Muscle of leg (tissue), 11 donors: ENCODE data around the gene PRORP. TPM values are rescaled to one million over a fixed set of nuclear protein-coding genes. Genes with fewer than 3 reads are reported as not detected.

Experiments
- DNase-seq: peaks from one replicate; pipeline ENCODE4 v3.0.0; 2013
- H3K27ac ChIP-seq: one replicate; pipeline ENCODE4 v1.5.1; 2013; ENCODE audit warnings: mild to moderate bottlenecking, low read length, control low read depth
- H3K27me3 ChIP-seq: one replicate; pipeline ENCODE4 v1.6.1; 2013; ENCODE audit warnings: low read length; ENCODE audit not compliant: control insufficient read depth, insufficient read depth
- H3K36me3 ChIP-seq: one replicate; pipeline ENCODE4 v1.6.1; 2013; ENCODE audit warnings: low read length; ENCODE audit not compliant: control insufficient read depth, insufficient read depth
- H3K4me1 ChIP-seq: one replicate; pipeline ENCODE4 v1.6.1; 2013; ENCODE audit warnings: low read length; ENCODE audit not compliant: control insufficient read depth, insufficient read depth
- H3K4me3 ChIP-seq: one replicate; pipeline ENCODE4 v1.5.1; 2013; ENCODE audit warnings: low read length, control low read depth
- H3K9me3 ChIP-seq: replicated peaks from 2 replicates; pipeline ENCODE4 v1.6.1; 2013; ENCODE audit warnings: low read depth, low read length; ENCODE audit not compliant: control insufficient read depth
- WGBS: methylation state at CpG from one replicate; pipeline ENCODE4 v1.1.5; 2013; ENCODE audit warnings: missing lambda C conversion rate; ENCODE audit not compliant: insufficient coverage; 5-methylcytosine and 5-hydroxymethylcytosine counted together
- polyA plus RNA-seq, 8 donors: library from polyadenylated mRNA; unstranded; fragments of 120-200 nt; gene quantifications; one replicate each; pipeline versions ENCODE4 v1.2.1 to v1.2.3, GENCODE V29; 2013; ENCODE audit warnings: inconsistent platforms in 1 of 8, low replicate concordance in 1 of 8; ENCODE audit not compliant: insufficient read length in 8 of 8, insufficient read depth in 1 of 8
- total RNA-seq: library from RNA; stranded (reverse); fragments of 120-200 nt; gene quantifications from one replicate; pipeline ENCODE4 v1.2.4, GENCODE V29; 2013

The PRORP gene
- total and polyA plus RNA-seq, 9 donors = 14.1 to 22.7 (median 17.8) TPM

GRCh38 chr14:35112641-35113040, 9.7 kb upstream of the PRORP start:
- no peak for DNase-seq
- WGBS = 83% methylated on average over 2 of the region's 2 CpGs
- Histone ChIP-seq H3K27ac (no peak overlapping the region), H3K9me3 (no peaks in the 10 kb centered on the region), H3K4me1 (no peaks in the 10 kb centered on the region), H3K4me3 (no peak overlapping the region), H3K36me3 (peaks cover 48% of the 10 kb centered on the region), H3K27me3 (no peaks in the 10 kb centered on the region)

GRCh38 chr14:35113308-35113950, 8.9 kb upstream of the PRORP start:
- H3K9me3 ChIP-seq = no peaks in the 10 kb centered on the region
- H3K36me3 ChIP-seq = peaks cover 48% of the 10 kb centered on the region
- no peaks in the 10 kb centered on the region for H3K4me1 ChIP-seq
- no peaks in the 10 kb centered on the region for H3K27me3 ChIP-seq
- 90% methylated on average over 3 of the region's 4 CpGs for WGBS
- DNase-seq = no peak
- no peak overlapping the region for H3K4me3 ChIP-seq
- no peak overlapping the region for H3K27ac ChIP-seq

GRCh38 chr14:35114036-35114435, 8.3 kb upstream of the PRORP start:
- DNase-seq = no peak
- no peak overlapping the region for H3K27ac ChIP-seq
- no peak overlapping the region for H3K4me3 ChIP-seq
- H3K36me3 ChIP-seq = peaks cover 48% of the 10 kb centered on the region
- no CpG with 5 or more reads among the region's 2 CpGs for WGBS
- H3K9me3 ChIP-seq = no peaks in the 10 kb centered on the region
- H3K4me1 ChIP-seq = no peaks in the 10 kb centered on the region
- no peaks in the 10 kb centered on the region for H3K27me3 ChIP-seq

- Histone ChIP-seq H3K27ac (no peak overlapping the region), H3K36me3 (peaks cover 40% of the 10 kb centered on the region)
- no CpG with 5 or more reads among the region's 4 CpGs for WGBS
Measured at GRCh38 chr14:35116242-35116641, 6.1 kb upstream of the PRORP start.

GRCh38 chr14:35117112-35117511, 5.2 kb upstream of the PRORP start:
- no peak overlapping the region for H3K27ac ChIP-seq
- no CpG with 5 or more reads among the region's 2 CpGs for WGBS
- no peaks in the 10 kb centered on the region for H3K9me3 ChIP-seq
- peaks cover 8% of the 10 kb centered on the region for H3K4me1 ChIP-seq
- no peaks in the 10 kb centered on the region for H3K27me3 ChIP-seq
- no peak overlapping the region for H3K4me3 ChIP-seq
- H3K36me3 ChIP-seq = peaks cover 31% of the 10 kb centered on the region
- DNase-seq = no peak

More at GRCh38 chr14:35116242-35116641, 6.1 kb upstream of the PRORP start:
- H3K4me1 ChIP-seq = peaks cover 8% of the 10 kb centered on the region
- no peak for DNase-seq
- no peaks in the 10 kb centered on the region for H3K9me3 ChIP-seq
- H3K27me3 ChIP-seq = no peaks in the 10 kb centered on the region
- no peak overlapping the region for H3K4me3 ChIP-seq

GRCh38 chr14:35121026-35121886, 1.1 kb upstream of the PRORP start:
- H3K27ac ChIP-seq = peak overlapping the region; percentile 93
- H3K27me3 ChIP-seq = no peaks in the 10 kb centered on the region
- DNase-seq = peak; percentile 21
- H3K4me1 ChIP-seq = peaks cover 11% of the 10 kb centered on the region
- WGBS = 0% methylated on average over 14 of the region's 34 CpGs
- H3K36me3 ChIP-seq = peaks cover 4% of the 10 kb centered on the region
- peak overlapping the region; percentile 55 for H3K4me3 ChIP-seq
- H3K9me3 ChIP-seq = no peaks in the 10 kb centered on the region

- no peak for DNase-seq
- Histone ChIP-seq H3K4me3 (peak overlapping the region; percentile 55), H3K27ac (peak overlapping the region; percentile 93), H3K4me1 (peaks cover 11% of the 10 kb centered on the region), H3K9me3 (no peaks in the 10 kb centered on the region), H3K27me3 (no peaks in the 10 kb centered on the region), H3K36me3 (peaks cover 7% of the 10 kb centered on the region)
- WGBS = 11% methylated on average over 7 of the region's 23 CpGs
Measured at GRCh38 chr14:35122696-35123387, 490 bp downstream of the PRORP start.

GRCh38 chr14:35123388-35123703, 994 bp downstream of the PRORP start:
- no CpG with 5 or more reads among the region's 3 CpGs for WGBS
- Histone ChIP-seq H3K36me3 (peaks cover 7% of the 10 kb centered on the region), H3K27ac (peak overlapping the region; percentile 93), H3K9me3 (no peaks in the 10 kb centered on the region), H3K27me3 (no peaks in the 10 kb centered on the region), H3K4me3 (peak overlapping the region; percentile 55), H3K4me1 (peaks cover 11% of the 10 kb centered on the region)
- no peak for DNase-seq

GRCh38 chr14:35124127-35124526, 1.8 kb downstream of the PRORP start:
- H3K4me1 ChIP-seq = peaks cover 11% of the 10 kb centered on the region
- DNase-seq = no peak
- H3K36me3 ChIP-seq = peaks cover 7% of the 10 kb centered on the region
- no CpG with 5 or more reads among the region's 1 CpG for WGBS
- H3K4me3 ChIP-seq = no peak overlapping the region
- no peak overlapping the region for H3K27ac ChIP-seq
- no peaks in the 10 kb centered on the region for H3K27me3 ChIP-seq
- H3K9me3 ChIP-seq = no peaks in the 10 kb centered on the region
